ENCODE measurements around the gene HOXB13. TPM values are rescaled to one million over a fixed set of nuclear protein-coding genes. Genes with fewer than 3 reads are reported as not detected.

Gene HOXB13
- total RNA-seq, 2 donors from 2014 or later: 78.7 to 249 TPM

GRCh38 chr17:48727415-48728175 is 955 bp downstream of the HOXB13 start:
- peak overlapping the region; percentile 55 to 63 for H3K4me3 ChIP-seq
- peaks cover 17% of the 10 kb centered on the region for H3K4me1 ChIP-seq (replicated peaks)
- intact Hi-C loops (cut with DNase I): loop anchor here (5.0 to 10.0 kb wide), 2 partner anchors 65 to 157 kb away; no protein-coding TSS in a partner anchor
- WGBS: 13% methylated on average over 9 of the region's 9 CpGs
- H3K27me3 ChIP-seq (replicated peaks; ENCODE audit: insufficient read depth): no peaks in the 10 kb centered on the region
- H3K36me3 ChIP-seq: no peaks in the 10 kb centered on the region
- TF ChIP-seq POLR2A (IDR thresholded peaks at IDR 0.05): no peak
- TF ChIP-seq CTCF (IDR thresholded peaks at IDR 0.05): no peak
- no peak for TF ChIP-seq POLR2AphosphoS5 (IDR thresholded peaks at IDR 0.05)
- H3K9me3 ChIP-seq: no peaks in the 10 kb centered on the region
- peak overlapping the region; percentile 97 to 98 for H3K27ac ChIP-seq
- no peak for DNase-seq (ENCODE audit: low spot score)

- Histone ChIP-seq H3K27ac (peak overlapping the region; percentile 97 to 98), H3K4me3 (peak overlapping the region; percentile 55 to 63), H3K4me1 (replicated peaks) (peaks cover 15% of the 10 kb centered on the region), H3K27me3 (replicated peaks; ENCODE audit: insufficient read depth) (no peaks in the 10 kb centered on the region), H3K9me3 (no peaks in the 10 kb centered on the region), H3K36me3 (no peaks in the 10 kb centered on the region)
- intact Hi-C loops (cut with DNase I): loop anchor here (5.0 to 10.0 kb wide), 2 partner anchors 65 to 158 kb away; no protein-coding TSS in a partner anchor
- DNase-seq (ENCODE audit: low spot score): peak; percentile 55
- no peak for TF ChIP-seq CTCF (IDR thresholded peaks at IDR 0.05)
- peak; percentile 8 for TF ChIP-seq POLR2A (IDR thresholded peaks at IDR 0.05)
- peak; percentile 8 for TF ChIP-seq POLR2AphosphoS5 (IDR thresholded peaks at IDR 0.05)
- WGBS: 2% methylated on average over 20 of the region's 20 CpGs
Observed at GRCh38 chr17:48726916-48727286, 1.6 kb downstream of the HOXB13 start.

- TF ChIP-seq POLR2AphosphoS5 (IDR thresholded peaks at IDR 0.05) (no peak), POLR2A (IDR thresholded peaks at IDR 0.05) (peak; percentile 13), CTCF (IDR thresholded peaks at IDR 0.05) (no peak)
- 5% methylated on average over 16 of the region's 20 CpGs for WGBS
- no peak for DNase-seq (ENCODE audit: low spot score)
- intact Hi-C loops (cut with DNase I): loop anchor here (5.0 to 10.0 kb wide), 2 partner anchors 66 to 158 kb away; no protein-coding TSS in a partner anchor
- Histone ChIP-seq H3K4me1 (replicated peaks) (peaks cover 15% of the 10 kb centered on the region), H3K27ac (peak overlapping the region; percentile 97 to 98), H3K36me3 (no peaks in the 10 kb centered on the region), H3K9me3 (no peaks in the 10 kb centered on the region), H3K27me3 (replicated peaks; ENCODE audit: insufficient read depth) (no peaks in the 10 kb centered on the region), H3K4me3 (peak overlapping the region; percentile 55 to 63)
Observed at GRCh38 chr17:48726114-48726915, 2.2 kb downstream of the HOXB13 start.

GRCh38 chr17:48725288-48726064 is 3.1 kb downstream of the HOXB13 start:
- DNase-seq (ENCODE audit: low spot score): peak; percentile 44
- intact Hi-C loops (cut with DNase I): loop anchor here (5.0 to 10.0 kb wide), 2 partner anchors 67 to 159 kb away; no protein-coding TSS in a partner anchor
- peak overlapping the region; percentile 55 to 63 for H3K4me3 ChIP-seq
- no peaks in the 10 kb centered on the region for H3K9me3 ChIP-seq
- peaks cover 15% of the 10 kb centered on the region for H3K4me1 ChIP-seq (replicated peaks)
- H3K27ac ChIP-seq: peak overlapping the region; percentile 97 to 98
- WGBS: 3% methylated on average over 34 of the region's 38 CpGs
- no peaks in the 10 kb centered on the region for H3K36me3 ChIP-seq
- TF ChIP-seq POLR2AphosphoS5 (IDR thresholded peaks at IDR 0.05): no peak
- no peak for TF ChIP-seq CTCF (IDR thresholded peaks at IDR 0.05)
- TF ChIP-seq POLR2A (IDR thresholded peaks at IDR 0.05): no peak
- no peaks in the 10 kb centered on the region for H3K27me3 ChIP-seq (replicated peaks; ENCODE audit: insufficient read depth)

Data from prostate gland (tissue), 2 donors.